Panc1 (cell line): ENCODE data around the gene SEC16A. TPM values are rescaled to one million over a fixed set of nuclear protein-coding genes. Genes with fewer than 3 reads are reported as not detected.

Source experiments
- ATAC-seq: fragments of 200-7000 bp; cut with Tn5 transposase; 2 replicates; pipeline ENCODE4 v1.9.1; 2020; ENCODE audit warnings: mild to moderate bottlenecking, moderate library complexity
- BruUV-seq: library from RNA; stranded (reverse); fragments of 400-500 nt; replicated peaks from 2 replicates; lab custom pipeline; 2021; lab: Mats Ljungman, UMichigan
- CTCF ChIA-PET: fragments of 300-600 bp; sonication (Branson Sonifier 250); formaldehyde crosslinking; loops from one replicate; lab custom pipeline; 2022; ENCODE audit warnings: antibody characterized with exemption; lab: Charles Lee
- POLR2A ChIA-PET: fragments of 300-600 bp; sonication (Branson Sonifier 250); formaldehyde crosslinking; loops from one replicate; lab custom pipeline; 2022; ENCODE audit warnings: antibody characterized with exemption; lab: Charles Lee
- DNase-seq: peaks from one replicate; pipeline ENCODE4 v3.0.0-alpha.2; 2010; ENCODE audit warnings: low read depth, low spot score
- H3K27ac ChIP-seq: 2 replicates; pipeline ENCODE4 v1.5.1; 2011; ENCODE audit warnings: mild to moderate bottlenecking, low read length, inconsistent platforms
- H3K27me3 ChIP-seq: fragments of 200-500 bp; sonication (Bioruptor generic); 2 replicates; pipeline ENCODE4 v1.6.0; 2014; ENCODE audit warnings: low read length, inconsistent platforms; ENCODE audit not compliant: control insufficient read depth, insufficient read depth
- H3K36me3 ChIP-seq: fragments of 200-500 bp; sonication (Bioruptor generic); 2 replicates; pipeline ENCODE4 v1.5.1; 2014; ENCODE audit warnings: inconsistent platforms, mild to moderate bottlenecking, low read length, moderate library complexity; ENCODE audit not compliant: control insufficient read depth, insufficient read depth
- H3K4me1 ChIP-seq: 2 replicates; pipeline ENCODE4 v1.5.1; 2011; ENCODE audit warnings: inconsistent platforms, mild to moderate bottlenecking, low read length, moderate library complexity; ENCODE audit not compliant: control insufficient read depth, insufficient read depth
- H3K4me3 ChIP-seq, 2 experiments: 2 replicates each; pipeline ENCODE4 v1.5.1; 2011 to 2012; ENCODE audit warnings: low read depth in 2 of 2, low read length in 2 of 2, mild to moderate bottlenecking in 2 of 2, inconsistent platforms in 1 of 2, moderate library complexity in 1 of 2
- H3K9me3 ChIP-seq: fragments of 200-500 bp; sonication (Bioruptor generic); 2 replicates; pipeline ENCODE4 v1.5.1; 2014; ENCODE audit warnings: low read depth, mild to moderate bottlenecking, inconsistent platforms, low read length, moderate library complexity; ENCODE audit not compliant: control insufficient read depth, insufficient read depth
- CTCF ChIP-seq: fragments of 450-650 bp; IDR thresholded peaks from 2 replicates; pipeline ENCODE4 v1.5.1; 2017; ENCODE audit warnings: mild to moderate bottlenecking
- POLR2AphosphoS5 ChIP-seq: IDR thresholded peaks from 2 replicates; pipeline ENCODE4 v1.6.1; 2012; ENCODE audit warnings: mild to moderate bottlenecking, low read depth, low read length, moderate library complexity
- REST ChIP-seq, 2 experiments: IDR thresholded peaks; 2 replicates each; pipeline ENCODE4 v1.6.1; 2011 to 2012; ENCODE audit warnings: low read depth in 2 of 2, control low read depth in 1 of 2, low read length in 1 of 2, mild to moderate bottlenecking in 1 of 2, moderate library complexity in 1 of 2; ENCODE audit not compliant: insufficient read depth in 1 of 2
- SIN3A ChIP-seq: IDR thresholded peaks from 2 replicates; pipeline ENCODE4 v1.6.1; 2012; ENCODE audit warnings: low read depth, mild to moderate bottlenecking, low read length, moderate library complexity, borderline replicate concordance; ENCODE audit not compliant: insufficient read depth
- TCF7L2 ChIP-seq: IDR thresholded peaks from 2 replicates; pipeline ENCODE4 v1.6.1; 2011; ENCODE audit warnings: mild to moderate bottlenecking, low read depth, low read length, inconsistent platforms
- in situ Hi-C: cut with HindIII; loops from 2 replicates; pipeline ENCODE4 v1.10.0; 2016; ENCODE audit warnings: low sequenced_read_pairs, low pct_unique_long_range_greater_than_20kb
- intact Hi-C: fragments of 100-400 bp; cut with micrococcal nuclease; formaldehyde crosslinking; loops from one replicate; pipeline ENCODE4 v1.10.0; 2022; ENCODE audit not compliant: unreplicated experiment
- total RNA-seq: library from RNA; stranded (reverse); gene quantifications from one replicate; pipeline ENCODE4 v1.2.1, GENCODE V29; 2021; ENCODE audit not compliant: unreplicated experiment

The SEC16A gene
- total RNA-seq, 1 experiment from 2014 or later = 76.5 TPM

GRCh38 chr9:136416914-136417313 lies 65.9 kb downstream of the SEC16A start:
- in situ Hi-C loops (no loop called here), intact Hi-C loops (no loop called here)
- no peak for TF ChIP-seq SIN3A
- TF ChIP-seq REST (IDR thresholded peaks at IDR 0.05; ENCODE audit: insufficient read depth in 1 of 2, low read depth in 2 of 2, low read length in 1 of 2) = no peak
- TF ChIP-seq CTCF = no peak
- no peak for TF ChIP-seq POLR2AphosphoS5
- no peak for TF ChIP-seq TCF7L2
- DNase-seq (no peak), ATAC-seq (no peak)
- Histone ChIP-seq H3K4me1 (peaks cover 2% of the 10 kb centered on the region; the same call in 1 of the 2 replicates), H3K27ac (no peak overlapping the region), H3K9me3 (no peaks in the 10 kb centered on the region), H3K36me3 (peaks cover 6% of the 10 kb centered on the region), H3K27me3 (no peaks in the 10 kb centered on the region), H3K4me3 (no peak overlapping the region)
- POLR2A ChIA-PET = interaction anchor here (0.5 kb wide), 1 partner anchor 277 kb away, joined by 4 read pairs; no protein-coding TSS in a partner anchor
- CTCF ChIA-PET = no interaction called here
- no TSS peak for BruUV-seq

- CTCF ChIA-PET = no interaction called here
- Histone ChIP-seq H3K36me3 (peaks cover 6% of the 10 kb centered on the region), H3K4me3 (no peak overlapping the region), H3K4me1 (peaks cover 4% of the 10 kb centered on the region; the same call in 1 of the 2 replicates), H3K27ac (no peak overlapping the region), H3K27me3 (no peaks in the 10 kb centered on the region), H3K9me3 (no peaks in the 10 kb centered on the region)
- POLR2A ChIA-PET = no interaction called here
- ATAC-seq = no peak
- no peak for DNase-seq
- in situ Hi-C loops (no loop called here), intact Hi-C loops (no loop called here)
- TF ChIP-seq SIN3A = no peak
- BruUV-seq = no TSS peak
These were observed 66.4 kb downstream of the SEC16A start for GRCh38 chr9:136416427-136416826.

- Histone ChIP-seq H3K4me1 (peaks cover 6% of the 10 kb centered on the region), H3K4me3 (no peak overlapping the region), H3K9me3 (no peaks in the 10 kb centered on the region), H3K27me3 (no peaks in the 10 kb centered on the region), H3K36me3 (peaks cover 15% of the 10 kb centered on the region), H3K27ac (no peak overlapping the region)
- ATAC-seq (no peak), DNase-seq (no peak)
- in situ Hi-C loops = no loop called here
- POLR2A ChIA-PET = no interaction called here
- no peak for TF ChIP-seq REST (IDR thresholded peaks at IDR 0.05; ENCODE audit: insufficient read depth in 1 of 2, low read depth in 2 of 2, low read length in 1 of 2)
- TF ChIP-seq CTCF = no peak
- TF ChIP-seq TCF7L2 = no peak
- TF ChIP-seq POLR2AphosphoS5 = no peak
- no peak for TF ChIP-seq SIN3A
- BruUV-seq = no TSS peak
- intact Hi-C loops = no loop called here
- CTCF ChIA-PET = no interaction called here
These were observed 69.9 kb downstream of the SEC16A start for GRCh38 chr9:136412962-136413361.
